ENCODE results near the gene EXOC3L1.

Gene EXOC3L1

DNA sequence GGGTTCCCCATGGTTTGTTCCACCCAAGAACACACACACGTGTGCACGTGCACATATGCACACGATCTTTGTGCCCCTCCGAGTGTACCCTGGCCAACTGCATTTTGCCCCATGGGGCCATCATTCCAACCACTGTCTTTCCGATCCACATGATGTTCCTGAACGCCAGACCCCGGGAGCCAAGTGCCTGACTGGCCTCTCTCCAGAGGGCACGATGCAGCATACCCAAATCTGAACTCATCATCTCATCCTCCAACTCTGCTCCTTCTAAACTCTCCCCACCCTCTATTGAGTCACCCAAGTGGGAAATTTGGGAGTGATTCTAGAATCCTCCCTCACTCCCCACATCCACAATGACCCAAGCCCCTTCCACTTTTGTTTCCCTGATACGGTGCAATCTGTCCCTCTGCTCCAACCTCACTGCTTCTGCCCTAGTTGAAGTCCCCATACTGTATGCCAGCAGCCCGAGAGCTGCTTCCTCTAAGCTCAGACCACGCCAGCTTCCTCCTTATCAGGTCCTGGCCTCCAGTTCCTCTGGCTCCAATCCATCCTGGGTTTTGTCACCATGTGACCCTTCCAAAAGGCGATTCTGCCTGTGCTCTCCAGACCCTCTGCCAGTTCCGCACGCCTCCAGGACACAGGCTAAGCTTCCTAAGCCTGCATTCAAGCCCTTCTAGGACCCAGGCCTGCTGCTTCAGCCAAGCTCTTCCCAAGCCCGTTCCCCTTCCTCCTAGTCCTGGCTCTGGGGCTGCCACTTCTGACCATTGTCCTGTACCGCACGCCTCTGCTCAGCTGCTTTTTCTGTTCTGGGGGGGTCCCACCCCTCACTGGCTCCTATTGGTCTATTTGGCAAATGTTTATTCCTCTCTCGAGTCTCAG, 26.9 kb upstream of the EXOC3L1 start:
- peak; percentile 69 for DNase-seq
- in situ Hi-C loops (cut with MboI; ENCODE audit: low pct_unique_long_range_greater_than_20kb, low sequenced_read_pairs), result no loop called here

GRCh38 chr16:67215706-67216105, 25.8 kb upstream of the EXOC3L1 start:
- no peak for DNase-seq
- in situ Hi-C loops (cut with MboI; ENCODE audit: low pct_unique_long_range_greater_than_20kb, low sequenced_read_pairs), result no loop called here

DNA sequence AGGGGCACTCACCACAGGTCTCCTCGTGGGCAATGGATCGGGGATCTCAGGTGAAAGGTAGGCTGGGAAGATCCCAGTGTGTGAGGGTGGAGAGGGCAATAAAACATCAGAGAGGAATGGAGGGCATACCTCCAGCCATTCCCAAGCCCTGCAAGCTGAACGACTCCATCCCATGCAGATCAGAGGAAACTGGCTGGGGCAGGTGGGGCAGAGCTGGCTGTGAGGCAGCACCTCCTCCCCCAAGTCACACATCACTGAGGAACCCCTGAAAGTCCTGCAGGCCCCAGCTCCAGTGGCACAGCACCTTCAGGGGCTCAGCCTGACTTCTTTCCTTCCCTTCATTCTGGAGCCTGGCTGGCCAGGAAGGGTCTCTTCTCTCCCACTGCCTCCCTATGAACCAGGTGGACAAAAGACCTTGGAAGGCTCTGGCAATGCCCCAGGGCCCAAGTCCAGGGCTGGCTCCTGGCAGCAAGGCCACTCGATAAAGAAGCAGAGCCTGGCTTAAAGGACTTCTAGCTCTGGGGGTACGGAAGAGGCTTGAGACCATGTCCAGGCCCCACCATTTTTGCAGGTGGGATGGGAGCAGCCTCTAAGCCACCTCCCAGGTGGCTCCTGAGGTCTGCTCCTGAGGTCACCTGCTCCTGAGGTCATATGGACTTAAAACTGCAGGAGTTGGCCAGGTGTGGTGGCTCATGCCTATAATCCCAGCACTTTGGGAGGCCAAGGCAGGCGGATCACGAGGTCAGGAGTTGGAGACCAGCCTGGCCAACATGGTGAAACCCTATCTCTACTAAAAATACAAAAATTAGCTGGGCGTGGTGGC, 23.5 kb upstream of the EXOC3L1 start:
- in situ Hi-C loops (cut with MboI; ENCODE audit: low pct_unique_long_range_greater_than_20kb, low sequenced_read_pairs), result no loop called here

GRCh38 chr16:67212766-67213165, 22.8 kb upstream of the EXOC3L1 start:
- DNase-seq, result no peak

More for the DNA sequence above, 23.5 kb upstream of the EXOC3L1 start:
- DNase-seq, result no peak

DNA sequence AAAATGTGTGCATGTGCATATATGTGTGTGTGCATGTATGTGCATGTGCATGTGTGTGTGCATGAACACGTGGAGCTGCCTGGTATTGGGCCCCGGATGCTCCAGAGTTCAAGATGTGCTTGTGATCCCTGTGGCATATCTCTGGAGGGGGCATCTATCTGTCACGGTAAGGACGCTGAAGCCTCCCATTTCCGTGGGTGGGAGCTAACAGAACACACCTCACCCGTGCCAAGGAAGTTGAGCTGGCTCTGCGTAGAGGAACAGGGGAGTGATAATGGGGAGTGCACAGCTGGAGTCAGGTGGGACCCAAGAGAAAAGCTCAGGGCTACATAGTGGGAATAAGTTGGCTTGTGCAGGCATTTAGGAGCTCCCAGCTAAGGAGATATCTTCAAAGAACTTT, 21.7 kb upstream of the EXOC3L1 start:
- in situ Hi-C loops (cut with MboI; ENCODE audit: low pct_unique_long_range_greater_than_20kb, low sequenced_read_pairs), result no loop called here
- no peak for DNase-seq

More at GRCh38 chr16:67212766-67213165, 22.8 kb upstream of the EXOC3L1 start:
- in situ Hi-C loops (cut with MboI; ENCODE audit: low pct_unique_long_range_greater_than_20kb, low sequenced_read_pairs), result no loop called here

DNA sequence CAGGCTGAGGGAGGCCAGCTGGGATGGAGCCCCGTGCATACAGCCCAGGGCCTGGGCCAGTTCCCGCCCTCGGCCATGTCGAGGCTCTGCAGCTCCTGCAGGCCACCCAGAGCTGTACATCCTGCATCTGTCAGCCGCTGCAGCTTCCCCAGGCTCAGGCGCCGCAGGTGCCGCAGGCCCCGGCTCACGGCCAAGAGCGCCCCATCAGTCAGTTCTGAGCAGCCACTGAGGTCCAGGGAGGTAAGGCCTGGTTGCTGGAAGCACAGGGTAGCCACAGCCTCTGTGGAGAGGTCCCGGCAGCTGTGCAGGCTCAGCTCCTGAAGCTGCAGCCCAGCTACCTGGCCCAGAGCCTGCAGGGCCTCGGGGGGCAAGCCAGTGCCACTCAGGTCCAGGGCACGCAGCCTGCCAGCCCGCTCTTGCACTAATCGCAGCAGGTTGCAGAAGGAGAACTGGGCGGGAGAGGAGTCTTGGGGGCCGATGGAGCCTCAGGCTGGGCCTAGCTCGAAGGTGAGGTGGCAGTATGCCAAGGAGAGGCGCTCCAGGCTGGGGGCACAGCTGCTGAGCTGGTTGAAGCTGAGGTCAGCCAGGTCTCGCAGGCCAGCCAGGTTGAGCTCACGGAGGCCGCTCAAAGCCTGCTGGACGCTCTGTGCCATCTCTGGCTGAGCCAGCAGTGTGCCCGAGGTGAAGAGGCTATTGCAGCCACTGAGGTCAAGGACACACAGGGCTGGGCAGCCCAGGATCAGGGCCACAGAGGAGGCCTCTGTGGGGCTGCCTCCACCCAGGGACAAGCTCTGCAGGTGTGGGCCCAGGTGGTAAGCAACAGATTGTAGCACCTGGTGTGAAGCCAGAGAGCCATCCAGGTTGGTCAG, 20.4 kb upstream of the EXOC3L1 start:
- DNase-seq, result no peak

GRCh38 chr16:67209565-67209964, 19.6 kb upstream of the EXOC3L1 start:
- in situ Hi-C loops (cut with MboI; ENCODE audit: low pct_unique_long_range_greater_than_20kb, low sequenced_read_pairs), result no loop called here
- no peak for DNase-seq

More for the DNA sequence above, 20.4 kb upstream of the EXOC3L1 start:
- in situ Hi-C loops (cut with MboI; ENCODE audit: low pct_unique_long_range_greater_than_20kb, low sequenced_read_pairs), result no loop called here

DNA sequence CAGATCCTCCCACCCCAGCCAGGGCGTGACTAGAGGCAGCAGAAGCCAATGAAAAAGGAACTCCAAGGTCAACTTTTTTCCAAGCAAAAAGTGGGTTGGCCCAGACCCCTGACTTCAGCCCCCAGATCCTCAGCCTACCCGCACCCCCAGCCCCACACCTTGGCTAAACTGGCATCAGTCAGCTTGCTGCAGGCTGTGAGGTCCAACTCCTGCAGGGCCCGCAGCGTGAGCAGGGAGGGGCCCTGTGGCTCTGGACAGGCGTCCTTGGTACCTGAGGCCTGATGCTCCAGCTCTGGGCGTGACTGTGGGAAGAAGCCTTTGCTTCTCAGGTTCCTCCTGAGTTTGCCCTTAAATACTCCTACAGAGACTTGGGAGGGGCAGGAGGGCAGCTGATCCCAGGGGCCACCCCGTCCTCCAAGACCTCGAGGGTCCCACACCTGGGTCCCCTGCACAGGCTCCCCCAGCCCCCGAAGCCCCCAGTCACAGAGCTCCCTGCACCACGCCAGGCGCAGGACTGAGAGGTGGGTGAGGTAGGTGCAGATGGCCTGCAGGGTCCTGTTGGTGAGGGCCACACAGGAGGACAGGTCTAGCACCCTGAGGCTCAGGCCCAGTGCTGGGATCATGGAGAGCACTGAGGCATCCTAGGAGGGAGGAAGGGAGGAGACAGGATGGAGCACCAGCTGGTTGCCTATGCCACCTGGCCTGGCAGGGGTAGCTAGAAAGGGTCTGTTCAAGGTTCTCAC, 18.4 kb upstream of the EXOC3L1 start:
- DNase-seq, result no peak
- in situ Hi-C loops (cut with MboI; ENCODE audit: low pct_unique_long_range_greater_than_20kb, low sequenced_read_pairs), result no loop called here

DNA sequence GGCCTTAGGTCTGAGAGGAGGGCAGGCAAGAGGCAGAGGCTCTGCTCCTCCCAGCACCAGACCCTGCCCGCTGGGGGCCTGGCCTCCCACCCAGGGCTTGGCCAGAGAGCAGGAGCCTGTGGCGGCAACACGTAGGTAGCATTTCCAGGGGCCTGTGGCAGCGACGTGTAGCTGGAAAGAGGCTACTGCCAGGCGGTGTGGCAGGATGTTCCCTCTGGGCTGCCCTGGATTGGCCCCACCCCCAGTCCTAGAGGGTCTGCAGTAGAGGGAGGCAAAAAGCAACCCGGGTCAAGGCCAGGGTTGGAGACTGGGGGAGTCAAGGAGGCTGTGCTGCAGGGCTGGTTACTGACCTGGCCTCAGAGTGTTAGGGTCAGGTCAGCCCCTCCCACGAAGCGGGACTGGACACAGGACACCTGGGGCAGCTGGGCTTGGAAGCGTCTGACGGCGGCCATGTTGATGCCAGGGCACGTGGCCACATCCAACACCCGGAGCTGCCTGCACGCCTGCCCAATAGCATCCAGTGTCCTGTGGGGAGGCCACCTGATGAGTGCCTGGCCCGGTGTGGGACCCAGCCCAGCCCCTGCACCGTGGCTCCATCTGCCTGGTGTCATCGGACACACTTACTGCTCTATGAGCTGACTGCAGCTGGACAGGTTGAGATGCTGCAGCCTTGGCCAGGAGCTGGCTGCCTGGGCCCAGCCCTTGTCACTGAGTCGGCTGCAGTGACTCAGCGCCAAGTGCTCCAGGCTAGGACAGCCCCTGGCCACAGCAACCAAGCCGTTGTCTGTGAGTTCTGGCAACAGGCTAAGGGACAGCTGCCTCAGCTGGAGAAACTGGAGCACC, 17.5 kb upstream of the EXOC3L1 start:
- DNase-seq, result no peak
- in situ Hi-C loops (cut with MboI; ENCODE audit: low pct_unique_long_range_greater_than_20kb, low sequenced_read_pairs), result no loop called here

DNA sequence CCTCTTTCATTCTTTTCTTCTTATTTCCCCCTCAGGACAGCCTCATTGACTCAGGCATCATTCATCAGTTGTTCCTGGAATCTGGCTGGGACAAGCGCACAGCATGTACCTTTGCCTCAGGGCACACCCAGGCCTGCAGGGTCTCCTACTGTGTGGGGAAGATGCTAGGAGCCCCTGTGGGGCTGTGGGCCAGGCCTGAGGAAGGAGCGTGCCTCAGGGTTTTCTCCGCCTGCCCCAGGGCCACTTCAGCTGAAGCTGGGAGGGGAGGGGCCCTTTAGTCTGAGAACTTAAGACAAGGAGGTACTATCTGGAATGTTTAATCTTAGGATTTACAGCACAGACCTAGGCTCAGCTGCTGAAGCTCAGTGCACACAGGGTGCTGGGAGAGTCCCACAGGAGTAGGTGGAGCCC, 16.9 kb upstream of the EXOC3L1 start:
- DNase-seq, result no peak
- in situ Hi-C loops (cut with MboI; ENCODE audit: low pct_unique_long_range_greater_than_20kb, low sequenced_read_pairs), result no loop called here

GRCh38 chr16:67206129-67206837, 16.3 kb upstream of the EXOC3L1 start:
- no peak for DNase-seq
- in situ Hi-C loops (cut with MboI; ENCODE audit: low pct_unique_long_range_greater_than_20kb, low sequenced_read_pairs), result no loop called here

- no peak for DNase-seq
- in situ Hi-C loops (cut with MboI; ENCODE audit: low pct_unique_long_range_greater_than_20kb, low sequenced_read_pairs), result no loop called here
Observed at GRCh38 chr16:67204076-67204475, 14.1 kb upstream of the EXOC3L1 start.

DNA sequence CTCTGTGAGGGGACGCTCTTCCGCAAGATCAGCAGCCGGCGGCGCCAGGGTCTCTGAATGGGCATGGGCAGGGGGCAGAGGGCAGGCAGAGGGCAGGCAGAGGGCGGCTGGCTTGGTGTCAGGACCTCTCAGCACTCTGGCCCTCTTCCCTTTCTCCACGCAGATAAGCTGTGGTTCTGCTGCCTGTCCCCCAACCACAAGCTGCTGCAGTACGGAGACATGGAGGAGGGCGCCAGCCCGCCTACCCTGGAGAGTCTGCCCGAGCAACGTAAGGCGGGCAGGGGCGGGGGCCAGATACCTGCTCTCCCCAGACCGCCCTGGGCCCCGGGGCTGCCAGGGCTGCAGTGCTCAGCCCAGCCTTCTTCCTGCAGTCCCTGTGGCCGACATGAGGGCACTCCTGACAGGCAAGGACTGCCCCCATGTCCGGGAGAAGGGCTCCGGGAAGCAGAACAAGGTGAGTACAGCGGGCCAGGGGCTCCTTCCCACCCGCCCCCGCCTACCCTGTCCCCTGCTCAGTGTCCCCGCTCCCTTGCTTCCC, 13.1 kb upstream of the EXOC3L1 start:
- no peak for DNase-seq
- in situ Hi-C loops (cut with MboI; ENCODE audit: low pct_unique_long_range_greater_than_20kb, low sequenced_read_pairs), result no loop called here

GRCh38 chr16:67202426-67202825, 12.5 kb upstream of the EXOC3L1 start:
- DNase-seq, result no peak
- in situ Hi-C loops (cut with MboI; ENCODE audit: low pct_unique_long_range_greater_than_20kb, low sequenced_read_pairs), result no loop called here

DNA sequence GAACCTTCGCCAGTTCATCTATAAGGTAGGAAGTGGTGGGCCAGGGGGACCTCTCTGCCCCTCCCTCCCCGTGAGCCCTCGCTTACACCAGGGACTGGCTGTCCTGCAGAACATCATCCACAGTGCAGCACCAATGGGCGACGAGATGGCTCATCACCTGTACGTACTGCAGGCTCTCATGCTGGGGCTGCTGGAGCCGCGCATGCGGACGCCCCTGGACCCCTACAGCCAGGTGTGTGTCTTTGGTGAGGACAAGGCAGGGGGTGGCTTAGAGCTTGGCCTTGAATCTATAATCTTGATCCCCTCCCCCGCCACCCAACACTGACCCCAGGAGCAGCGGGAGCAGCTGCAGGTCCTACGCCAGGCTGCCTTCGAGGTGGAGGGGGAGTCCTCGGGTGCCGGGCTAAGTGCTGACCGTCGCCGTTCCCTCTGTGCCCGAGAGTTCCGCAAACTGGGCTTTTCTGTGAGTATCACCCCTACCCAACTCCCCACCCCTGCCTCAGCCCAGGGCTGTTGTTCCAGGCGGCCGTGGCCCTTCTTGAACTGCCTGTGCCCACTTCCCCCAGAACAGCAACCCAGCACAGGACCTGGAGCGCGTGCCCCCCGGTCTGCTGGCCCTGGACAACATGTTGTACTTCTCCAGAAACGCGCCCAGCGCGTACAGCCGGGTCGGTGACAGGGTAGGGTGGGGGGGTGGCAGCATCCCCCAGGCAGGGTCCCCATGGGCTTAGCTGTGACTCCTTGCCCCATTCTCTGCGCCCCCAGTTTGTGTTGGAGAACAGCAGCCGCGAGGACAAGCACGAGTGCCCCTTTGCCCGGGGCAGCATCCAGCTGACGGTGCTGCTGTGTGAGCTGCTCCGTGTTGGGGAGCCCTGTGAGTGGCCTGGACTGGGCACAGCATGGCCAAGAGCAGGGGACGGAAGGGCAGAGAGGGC, 11.7 kb upstream of the EXOC3L1 start:
- DNase-seq, result no peak
- in situ Hi-C loops (cut with MboI; ENCODE audit: low pct_unique_long_range_greater_than_20kb, low sequenced_read_pairs), result no loop called here

DNA sequence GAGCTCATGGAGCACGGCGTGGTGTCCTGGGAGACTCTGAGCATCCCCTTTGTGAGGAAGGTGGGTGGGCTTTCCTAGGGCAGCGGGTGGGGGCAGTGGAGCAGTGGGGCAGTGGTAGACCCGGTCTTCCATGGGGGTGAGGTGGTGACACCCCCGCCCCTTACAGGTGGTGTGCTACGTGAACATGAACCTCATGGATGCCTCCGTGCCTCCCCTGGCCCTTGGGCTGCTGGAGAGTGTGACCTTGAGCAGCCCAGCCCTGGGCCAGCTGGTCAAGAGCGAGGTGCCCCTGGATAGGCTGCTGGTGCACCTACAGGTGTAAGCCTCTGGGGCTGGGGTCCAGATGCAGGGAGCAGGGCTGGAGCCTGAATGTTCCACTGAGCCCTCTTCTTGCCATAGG, 10.6 kb upstream of the EXOC3L1 start:
- in situ Hi-C loops (cut with MboI; ENCODE audit: low pct_unique_long_range_greater_than_20kb, low sequenced_read_pairs), result no loop called here
- DNase-seq, result no peak

Data from KBM-7 (cell line).